HG03378 (cell line): ENCODE data around the gene FAM81A.
"Not testable (repeated sequence)": the region's sequence is repeated elsewhere in the genome, so short reads cannot be mapped to it uniquely, and the experiment has no call there.

ENCODE experiments used
- ATAC-seq: cut with Tn5 transposase; IDR thresholded peaks from one replicate; pipeline ENCODE4 v1.9.1; 2021; ENCODE audit warnings: mild to moderate bottlenecking, moderate library complexity; ENCODE audit not compliant: unreplicated experiment

The FAM81A gene

DNA sequence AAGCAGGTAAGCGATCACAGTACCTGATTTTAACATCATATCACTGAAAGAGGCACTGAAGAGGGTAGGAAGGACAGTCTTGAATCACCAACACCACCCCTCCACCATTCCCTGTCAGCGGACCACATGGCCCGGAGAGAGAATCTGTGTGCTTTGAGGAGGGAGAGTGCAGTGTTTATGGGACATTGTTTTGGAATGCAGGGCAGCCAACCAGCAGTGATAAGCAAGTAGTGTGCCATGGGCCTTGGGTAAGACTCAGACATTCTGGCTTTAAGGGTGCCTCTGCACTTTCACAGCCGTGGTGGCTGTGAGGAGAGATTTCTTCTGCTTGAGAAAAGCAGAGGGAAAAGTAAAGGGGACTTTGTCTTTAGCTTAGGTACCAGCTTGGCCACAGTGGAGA, 46.4 kb downstream of the FAM81A start:
- ATAC-seq = no peak

DNA sequence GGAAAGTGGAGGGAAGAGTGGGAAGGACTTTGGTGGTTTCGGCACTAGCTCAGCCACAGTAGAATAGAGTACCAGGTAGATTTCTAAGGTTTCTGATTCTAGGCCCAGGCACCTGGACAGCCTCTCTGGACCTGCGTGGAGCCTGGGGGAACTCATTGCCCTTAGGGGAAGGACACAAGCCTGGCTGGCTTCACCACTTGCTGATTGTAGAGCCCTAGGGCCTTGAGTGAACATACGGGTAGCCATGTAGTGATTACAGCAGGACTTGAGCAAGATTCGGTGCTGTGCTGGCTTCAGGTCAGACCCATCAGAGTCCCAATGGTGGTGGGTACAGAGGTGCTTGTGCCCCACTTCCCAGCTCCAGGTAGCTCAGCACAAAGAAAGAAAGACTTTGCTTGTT, 47.0 kb downstream of the FAM81A start:
- ATAC-seq = no peak

DNA sequence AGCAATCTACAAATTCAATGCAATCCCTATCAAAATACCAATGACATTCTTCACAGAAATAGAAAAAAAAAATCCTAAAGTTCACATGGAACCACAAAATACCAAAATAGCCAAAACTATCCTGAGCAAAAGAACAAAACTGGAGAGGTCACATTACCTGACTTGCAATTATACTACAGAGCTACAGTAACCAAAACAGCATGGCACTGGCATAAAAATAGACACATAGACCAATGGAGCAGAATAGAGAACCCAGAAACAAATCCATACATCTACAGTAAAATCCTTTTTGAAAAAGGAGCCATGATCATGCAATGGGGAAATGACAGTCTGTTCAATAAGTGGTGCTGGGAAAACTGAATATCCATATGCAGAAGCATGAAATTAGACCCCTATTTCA, 51.5 kb downstream of the FAM81A start:
- not testable (repeated sequence) for ATAC-seq

DNA sequence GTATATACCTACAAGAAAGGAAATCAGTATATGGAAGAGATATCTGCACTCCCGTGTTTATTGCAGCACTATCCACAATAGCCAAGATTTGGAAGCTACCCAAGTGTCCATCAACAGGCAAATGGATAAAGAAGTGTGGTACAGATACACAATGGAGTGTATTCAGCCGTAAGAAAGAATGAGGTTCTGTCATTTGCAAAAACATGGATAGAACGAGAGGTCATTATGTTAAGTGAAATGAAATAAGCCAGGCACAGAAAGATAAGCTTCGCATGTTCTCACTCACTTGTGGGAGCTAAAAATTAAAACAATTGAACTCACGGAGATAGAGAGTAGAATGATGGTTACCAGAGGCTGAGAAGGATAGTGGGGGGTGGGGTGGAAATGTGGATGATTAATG, 53.1 kb downstream of the FAM81A start:
- no peak for ATAC-seq

DNA sequence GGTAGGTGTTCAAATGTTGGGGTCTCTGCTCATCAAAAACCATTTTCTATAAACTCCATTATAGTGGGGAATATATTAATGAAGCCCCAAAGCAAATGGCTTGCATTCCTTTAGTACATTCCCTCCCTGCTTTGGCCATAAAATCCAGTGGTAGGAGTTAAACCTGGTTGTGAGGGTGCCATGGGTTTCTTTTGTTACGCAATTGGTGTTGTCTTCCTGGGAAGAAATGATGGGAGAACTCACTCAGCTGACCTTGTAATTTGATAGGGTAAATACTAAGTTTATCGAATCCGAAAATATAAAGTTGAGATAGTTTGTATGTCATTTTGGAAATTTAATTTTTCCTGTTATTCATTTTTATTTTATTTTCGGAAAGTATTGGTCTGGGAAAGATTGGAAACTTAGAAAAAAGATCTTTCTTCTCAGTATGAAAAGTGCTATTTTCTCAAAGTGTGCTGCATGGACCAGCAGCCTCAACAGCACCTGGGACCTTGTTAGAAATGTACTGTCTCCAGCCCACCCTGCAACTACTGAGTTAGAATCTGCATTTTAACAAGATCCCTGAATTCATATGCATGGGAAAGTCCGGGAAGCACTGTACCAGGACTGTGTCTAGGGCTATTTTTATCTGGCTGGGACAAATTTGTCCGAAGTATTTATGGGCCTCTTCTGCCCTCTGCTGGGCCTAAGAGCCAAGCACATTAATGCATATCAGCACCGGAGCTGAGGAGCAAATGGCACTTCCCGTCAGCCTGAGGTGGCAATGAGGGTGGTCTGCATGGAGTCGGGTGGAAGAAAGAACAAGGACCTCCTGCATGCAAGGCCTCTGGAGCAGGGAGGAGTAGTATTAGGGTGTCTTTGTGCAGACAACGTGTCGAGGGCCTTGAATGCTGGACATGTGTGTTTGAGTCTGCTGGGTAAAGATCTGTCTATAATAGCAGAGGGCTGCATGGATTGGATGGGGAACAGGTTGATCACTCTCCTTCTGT, 54.7 kb downstream of the FAM81A start:
- no peak for ATAC-seq

DNA sequence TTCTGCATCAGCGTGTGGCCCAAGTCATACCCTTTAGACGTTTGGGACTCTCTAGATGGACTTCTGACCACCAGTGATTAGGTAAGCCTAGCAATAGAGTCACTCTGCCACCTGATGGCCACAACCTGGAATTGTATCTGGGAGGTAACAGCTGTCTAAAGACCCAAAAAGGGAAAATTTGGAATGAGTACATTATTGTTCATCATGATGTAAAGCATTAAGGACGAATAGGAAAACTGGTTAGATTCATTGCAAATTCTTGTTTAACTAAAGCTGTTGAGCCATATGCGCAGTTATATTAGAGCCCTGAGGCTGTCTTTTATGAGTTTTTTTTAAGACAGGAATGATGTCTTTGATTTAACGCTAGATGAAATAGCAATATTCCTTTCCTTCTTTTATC, 63.6 kb downstream of the FAM81A start:
- ATAC-seq = no peak

DNA sequence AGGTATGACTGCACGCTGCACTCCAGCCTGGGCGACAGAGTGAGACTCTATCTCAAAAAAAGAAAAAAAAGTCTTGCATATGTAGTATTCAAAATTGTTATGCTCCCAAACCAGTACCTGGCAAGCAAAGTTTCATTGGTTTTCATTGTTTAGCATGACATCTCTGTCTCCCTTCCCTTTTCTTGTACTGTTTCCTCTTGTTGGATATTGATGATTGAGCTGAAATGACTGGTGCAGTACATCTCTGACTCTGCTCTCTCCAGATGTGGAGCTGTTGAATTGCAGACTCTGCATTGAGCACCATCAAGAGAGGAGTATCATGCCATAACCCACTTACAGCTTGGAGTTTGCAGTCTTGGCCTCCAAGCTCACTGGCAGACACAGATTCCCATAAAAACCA, 77.2 kb downstream of the FAM81A start:
- no peak for ATAC-seq

DNA sequence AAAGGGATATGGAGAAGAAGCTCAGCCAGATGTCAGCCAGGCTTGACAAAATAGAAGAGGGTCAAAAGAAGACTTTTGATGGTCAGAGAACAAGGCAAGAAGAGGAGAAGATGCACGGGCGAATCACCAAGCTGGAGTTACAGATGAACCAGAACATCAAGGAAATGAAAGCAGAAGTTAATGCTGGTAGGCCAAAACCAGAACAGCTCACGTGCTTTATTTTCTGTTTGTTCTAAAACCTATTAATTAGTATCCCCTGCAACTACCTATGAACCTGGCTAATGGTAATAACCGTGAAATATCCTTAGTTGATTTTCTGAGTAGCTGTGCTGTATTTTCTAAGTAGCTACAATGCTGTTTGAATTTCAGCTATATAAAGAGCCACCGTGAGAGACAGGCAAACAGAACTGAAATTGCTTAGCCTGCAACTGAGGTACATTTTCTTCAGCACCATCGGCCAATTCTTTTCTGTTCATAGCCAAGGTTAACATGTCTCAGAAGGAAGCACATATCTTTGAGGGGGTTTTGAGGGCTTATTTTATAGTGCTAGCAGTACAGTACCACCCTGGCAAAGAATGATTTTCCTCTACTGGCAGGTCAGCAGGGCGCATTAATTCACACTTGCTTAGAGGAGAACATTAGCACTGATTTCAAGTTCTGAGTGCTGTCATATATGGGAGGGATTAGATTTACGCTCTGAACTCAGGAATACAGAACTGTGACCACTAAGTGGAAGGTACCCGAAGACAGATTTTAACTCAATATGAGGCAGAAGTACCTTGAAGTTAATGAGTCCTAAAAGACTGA, 78.9 kb downstream of the FAM81A start:
- no peak for ATAC-seq

DNA sequence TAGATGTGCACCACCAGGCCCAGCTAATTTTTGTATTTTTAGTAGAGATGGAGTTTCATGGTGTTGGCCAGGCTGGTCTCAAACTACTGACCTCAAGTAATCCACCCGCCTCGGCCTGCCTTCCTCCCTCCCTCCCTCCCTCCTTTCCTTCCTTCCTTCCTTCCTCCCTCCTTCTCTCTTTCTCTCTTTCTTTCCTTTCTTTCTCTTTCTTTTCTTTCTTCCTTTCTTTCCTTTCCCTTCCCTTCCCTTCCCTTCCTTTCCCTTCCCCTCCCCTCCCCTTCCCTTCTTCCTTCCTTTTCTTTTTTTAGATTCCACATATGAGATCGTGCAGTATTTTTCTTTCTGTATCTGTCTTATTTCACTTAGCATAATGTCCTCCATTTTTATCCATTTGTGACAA, 81.3 kb downstream of the FAM81A start:
- no peak for ATAC-seq

DNA sequence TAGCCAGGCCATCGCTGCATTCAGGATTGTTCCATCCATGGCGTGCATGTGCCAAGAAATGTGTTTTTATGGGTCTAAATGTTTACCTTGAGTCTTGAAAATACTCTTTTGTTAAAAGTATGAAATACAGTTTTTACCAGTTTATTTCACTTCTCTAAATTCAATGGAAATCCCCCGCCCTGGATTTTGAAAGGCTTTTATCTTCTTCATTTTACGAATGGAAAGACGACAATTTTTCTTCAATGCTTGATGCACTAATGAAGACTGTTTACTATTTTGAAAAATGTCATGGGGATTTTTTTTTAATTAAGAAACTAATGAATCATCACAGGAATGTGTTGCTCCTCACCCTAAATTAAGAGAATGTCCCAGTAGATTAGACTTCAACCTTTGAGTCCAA, 83.5 kb downstream of the FAM81A start:
- no peak for ATAC-seq

DNA sequence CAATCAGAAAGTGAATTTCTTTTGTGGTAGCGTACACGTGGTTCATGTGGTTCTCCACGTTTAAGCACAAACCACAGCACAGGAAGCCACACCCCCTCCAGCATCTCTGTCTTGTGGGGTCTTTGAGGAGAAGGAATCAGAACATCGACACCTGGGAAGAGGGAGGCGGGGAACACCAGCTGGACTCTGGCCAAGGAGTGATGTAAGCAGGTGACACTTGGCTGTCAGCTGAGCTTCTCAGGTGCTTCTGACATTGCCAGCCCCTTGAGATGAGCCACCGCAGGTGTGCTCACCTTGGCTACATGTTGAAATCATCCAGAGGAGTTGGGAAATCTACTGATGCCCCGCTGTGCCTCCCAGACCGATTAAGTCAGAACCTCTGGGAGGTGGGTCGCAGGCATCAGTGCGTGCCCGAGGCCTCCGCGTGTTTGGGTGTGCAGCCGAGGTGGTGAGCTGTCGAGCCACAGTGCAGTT, 85.0 kb downstream of the FAM81A start:
- no peak for ATAC-seq

DNA sequence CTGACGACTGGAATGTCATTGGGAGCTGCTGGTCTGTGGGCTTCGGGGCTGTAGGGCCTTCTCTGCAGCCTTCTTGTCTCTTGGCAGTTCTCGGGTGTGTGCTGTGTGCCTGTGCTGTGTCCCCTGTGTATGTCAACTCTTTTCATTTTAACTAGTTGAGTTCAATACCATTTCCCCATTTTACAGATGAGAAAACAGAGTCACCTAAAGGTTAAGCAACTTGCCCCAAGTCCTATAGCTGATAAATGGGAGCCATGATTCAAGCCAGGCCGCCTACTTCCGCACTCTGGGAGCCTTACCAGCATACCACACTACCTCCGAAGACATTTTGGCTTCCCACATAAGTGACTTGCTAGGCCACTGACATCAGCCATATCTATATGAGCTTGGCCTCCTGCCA, 85.7 kb downstream of the FAM81A start:
- ATAC-seq = no peak

DNA sequence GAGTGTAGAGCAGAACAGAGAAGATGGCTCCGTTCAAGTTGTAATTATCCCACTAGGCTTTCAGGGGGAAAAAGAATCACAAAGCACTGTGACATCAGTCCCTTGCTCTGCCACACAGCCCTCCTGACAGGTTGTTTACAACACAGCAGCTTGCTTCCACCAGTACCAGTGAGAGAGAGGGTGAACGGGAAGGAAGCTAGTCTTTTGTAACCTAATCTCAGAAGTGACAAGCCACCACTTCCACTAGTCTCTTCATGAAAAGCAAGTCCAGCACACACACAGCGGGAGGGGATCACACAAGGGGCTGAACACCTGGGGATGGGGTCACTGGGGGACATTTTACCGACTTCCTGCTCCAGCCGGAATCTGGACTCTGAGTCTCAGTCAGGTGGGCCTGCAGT, 86.3 kb downstream of the FAM81A start:
- ATAC-seq = no peak

DNA sequence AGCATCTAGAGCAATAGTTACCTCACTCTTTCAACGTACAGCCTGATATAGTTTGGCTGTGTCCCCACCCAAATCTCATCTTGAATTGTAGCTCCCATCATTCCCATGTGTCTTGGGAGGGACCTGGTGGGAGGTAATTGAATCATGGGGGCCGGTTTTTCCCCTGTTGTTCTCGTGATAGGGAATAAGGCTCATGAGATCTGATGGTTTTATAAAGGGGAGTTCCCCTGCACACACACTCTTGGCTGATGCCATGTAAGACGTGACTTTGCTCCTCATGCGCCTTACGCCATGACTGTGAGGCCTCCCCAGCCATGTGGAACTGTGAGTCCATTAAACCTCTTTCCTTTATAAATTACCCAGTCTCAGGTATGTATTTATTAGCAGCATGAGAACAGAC, 88.5 kb downstream of the FAM81A start:
- not testable (repeated sequence) for ATAC-seq

DNA sequence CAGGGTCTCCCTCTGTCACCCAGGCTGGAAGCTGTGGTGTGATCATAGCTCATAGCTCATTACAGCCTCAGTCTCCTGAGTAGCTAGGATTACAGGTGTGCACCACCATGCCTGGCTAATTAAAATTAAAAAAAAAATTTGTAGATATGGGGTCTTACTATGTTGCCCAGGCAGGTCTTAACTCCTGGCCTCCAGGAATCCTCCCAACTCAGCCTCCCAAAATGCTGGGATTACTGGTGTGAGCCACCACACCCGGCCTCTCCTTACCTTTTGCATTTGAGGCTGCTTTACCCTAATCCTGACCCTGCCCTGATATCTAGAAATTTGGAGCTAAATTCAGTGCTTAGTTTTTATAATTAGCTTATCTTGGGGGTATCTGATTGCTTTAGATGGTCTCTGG, 90.4 kb downstream of the FAM81A start:
- ATAC-seq = no peak

DNA sequence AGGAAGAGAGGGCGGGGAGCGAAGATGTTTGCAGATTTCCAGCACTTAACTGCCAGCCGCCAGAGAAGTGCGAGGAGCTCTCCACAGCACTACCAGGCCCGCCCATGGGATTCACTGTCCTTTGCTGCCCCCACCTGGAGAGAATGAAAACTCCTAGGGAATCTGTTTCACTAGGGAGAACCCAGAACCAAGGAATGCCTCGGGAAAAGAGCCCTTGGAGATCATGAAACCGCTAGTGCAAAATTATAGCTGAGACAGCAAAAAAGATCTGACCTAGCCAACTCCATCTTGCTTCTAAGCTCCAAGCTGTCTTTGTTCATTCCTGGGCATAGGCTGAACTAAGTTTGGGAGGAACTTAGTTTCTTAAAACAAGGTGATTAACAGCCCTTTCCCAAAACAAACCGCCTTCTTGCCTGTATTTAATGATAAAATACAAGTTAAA, 91.0 kb downstream of the FAM81A start:
- no peak for ATAC-seq

DNA sequence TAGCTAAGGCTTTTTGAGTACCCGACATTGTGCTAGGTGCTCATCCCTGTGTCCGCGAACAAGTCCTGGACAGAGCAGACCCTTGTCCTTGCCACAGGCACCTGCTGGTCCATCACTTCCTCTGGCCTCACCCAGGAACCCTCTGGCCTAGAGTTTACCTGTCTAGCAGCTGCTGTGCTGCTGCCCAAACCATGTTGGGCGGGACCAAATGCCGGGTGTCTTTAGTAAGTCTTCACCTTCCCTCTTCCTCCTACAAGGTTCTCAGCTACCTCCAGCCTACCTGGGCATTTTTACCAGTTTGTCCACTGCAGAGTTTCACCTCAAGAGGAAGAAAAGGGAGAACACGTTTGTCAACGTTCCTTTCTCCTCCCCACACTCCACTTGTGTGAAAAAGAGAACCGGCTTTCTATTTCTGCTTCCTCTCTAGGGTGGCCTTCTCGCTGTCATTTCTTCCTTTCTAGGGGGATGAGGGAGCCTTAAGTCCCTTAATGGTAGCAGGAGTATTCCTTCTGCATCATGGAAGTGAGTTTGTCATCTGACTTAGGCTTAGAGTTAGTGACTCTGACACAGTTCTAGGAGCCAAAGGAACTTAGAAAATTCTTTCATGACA, 93.2 kb downstream of the FAM81A start:
- ATAC-seq = no peak

DNA sequence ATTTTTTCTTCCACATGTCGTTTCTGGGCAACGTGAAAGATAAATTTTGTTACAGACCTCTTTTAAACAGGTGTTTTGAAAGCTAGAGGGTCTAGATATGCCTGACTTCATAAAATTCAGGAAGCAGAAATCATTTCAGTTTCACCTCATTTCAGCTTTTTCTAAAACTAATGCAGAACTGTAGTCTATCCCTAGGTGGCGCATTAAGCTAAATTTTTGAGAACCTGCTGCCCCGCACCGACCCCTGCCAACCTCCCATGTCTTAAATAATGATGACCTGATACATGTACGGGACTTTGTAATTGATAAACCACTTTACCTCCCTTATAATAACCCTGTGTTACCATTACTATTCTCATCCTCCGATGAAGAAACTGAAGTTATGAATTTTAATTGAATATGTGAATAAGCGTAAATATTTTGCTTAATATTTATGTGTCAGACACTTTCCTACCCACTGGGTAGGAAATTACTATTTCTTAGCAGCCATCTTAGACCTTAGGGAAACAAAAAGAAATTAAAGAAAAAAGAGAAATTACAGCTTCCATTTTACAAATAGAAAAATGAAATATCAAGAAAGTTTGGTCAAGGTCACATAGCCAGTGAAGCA, 94.9 kb downstream of the FAM81A start:
- ATAC-seq = peak; percentile 57

DNA sequence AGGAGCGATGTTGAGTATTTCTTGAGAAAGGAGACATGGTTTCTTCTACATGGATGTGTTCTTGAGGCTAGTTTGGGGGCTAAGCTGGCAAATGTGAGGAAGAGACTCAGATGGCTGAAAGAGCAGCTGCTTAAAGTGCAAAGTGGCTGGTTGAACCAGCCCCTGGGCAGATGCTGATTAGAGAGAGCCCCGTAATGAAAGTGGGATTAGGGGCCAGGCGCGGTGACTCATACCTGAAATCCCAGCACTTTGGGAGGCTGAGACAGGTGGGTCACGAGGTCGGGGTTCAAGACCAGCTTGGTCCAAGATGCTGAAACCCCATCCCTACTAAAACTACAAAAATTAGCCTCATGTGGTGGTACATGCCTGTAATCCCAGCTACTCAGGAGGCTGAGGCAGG, 98.6 kb downstream of the FAM81A start:
- no peak for ATAC-seq

DNA sequence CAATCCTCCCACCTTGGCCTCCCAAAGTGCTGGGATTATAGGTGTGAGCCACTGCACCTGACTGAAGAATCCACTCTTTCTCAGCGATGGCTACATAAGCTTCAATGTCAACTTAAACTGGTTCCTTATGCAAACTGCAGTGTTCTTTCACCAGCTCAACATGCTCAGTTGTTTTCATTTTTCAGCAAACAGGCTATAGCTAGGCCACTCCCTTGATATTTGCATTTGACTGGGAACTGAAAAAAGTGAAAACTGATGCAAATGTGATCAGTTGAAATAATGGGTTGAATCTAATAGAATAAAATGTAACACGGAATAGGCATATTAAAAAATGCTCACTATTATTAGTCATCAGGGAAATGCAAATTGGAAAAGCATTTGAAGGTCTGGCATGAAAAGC, 99.4 kb downstream of the FAM81A start:
- no peak for ATAC-seq

DNA sequence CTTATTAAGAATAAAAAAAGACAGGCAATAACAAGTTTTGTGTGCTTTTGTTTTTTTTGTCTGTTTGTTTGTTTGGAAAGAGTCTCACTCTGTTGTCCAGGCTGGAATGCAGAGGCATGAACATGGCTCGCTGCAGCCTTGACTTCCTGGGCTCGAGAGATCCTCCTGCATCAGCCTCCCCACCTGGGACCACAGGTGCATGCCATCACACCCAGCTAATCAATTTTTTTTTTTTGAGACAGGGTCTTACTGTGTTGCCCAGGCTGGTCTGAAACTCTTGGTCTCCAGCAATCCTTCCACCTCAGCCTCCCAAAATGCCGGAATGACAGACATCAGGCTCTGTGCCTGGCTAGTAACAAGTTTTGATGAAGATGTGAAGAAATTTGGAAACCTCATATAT, 100.5 kb downstream of the FAM81A start:
- no peak for ATAC-seq
